Stimulated activated naive CD4-positive, alpha-beta T cell (primary cell): ENCODE results near the gene TPST1.
"Not testable (repeated sequence)": the region's sequence is repeated elsewhere in the genome, so short reads cannot be mapped to it uniquely, and the experiment has no call there.

Experiments
- DNase-seq, 6 experiments: peaks; one replicate each; lab custom pipeline; 2025; lab: John Stamatoyannopoulos, UW

The TPST1 gene

GRCh38 chr7:66283003-66283920 lies 78.1 kb downstream of the TPST1 start:
- no peak for DNase-seq

- DNase-seq = no peak
These were observed 90.9 kb downstream of the TPST1 start for GRCh38 chr7:66296001-66296521.

GRCh38 chr7:66296557-66296956 lies 91.4 kb downstream of the TPST1 start:
- DNase-seq = no peak

- DNase-seq = no peak
These were observed 92.4 kb downstream of the TPST1 start for GRCh38 chr7:66297579-66297978.

GRCh38 chr7:66301249-66301648 lies 96.1 kb downstream of the TPST1 start:
- DNase-seq = no peak

GRCh38 chr7:66301737-66302136 lies 96.6 kb downstream of the TPST1 start:
- DNase-seq = no peak

GRCh38 chr7:66303454-66304155 lies 98.5 kb downstream of the TPST1 start:
- no peak for DNase-seq

GRCh38 chr7:66304536-66304935 lies 99.4 kb downstream of the TPST1 start:
- DNase-seq = no peak

GRCh38 chr7:66306243-66306642 lies 101.1 kb downstream of the TPST1 start:
- no peak for DNase-seq

- DNase-seq = no peak
These were observed 102.6 kb downstream of the TPST1 start for GRCh38 chr7:66307591-66308215.

GRCh38 chr7:66308411-66308810 lies 103.3 kb downstream of the TPST1 start:
- no peak for DNase-seq

GRCh38 chr7:66310620-66311019 lies 105.5 kb downstream of the TPST1 start:
- no peak for DNase-seq

- no peak for DNase-seq
These were observed 108.9 kb downstream of the TPST1 start for GRCh38 chr7:66313886-66314568.

- DNase-seq = no peak
These were observed 110.1 kb downstream of the TPST1 start for GRCh38 chr7:66315192-66315591.

- DNase-seq = no peak
These were observed 114.4 kb downstream of the TPST1 start for GRCh38 chr7:66319407-66319979.

- no peak for DNase-seq
These were observed 116.1 kb downstream of the TPST1 start for GRCh38 chr7:66321283-66321682.

GRCh38 chr7:66323114-66323796 lies 118.1 kb downstream of the TPST1 start:
- no peak for DNase-seq

- DNase-seq = not testable (repeated sequence)
These were observed 119.9 kb downstream of the TPST1 start for GRCh38 chr7:66324985-66325384.

GRCh38 chr7:66326501-66327215 lies 121.5 kb downstream of the TPST1 start:
- DNase-seq = no peak

GRCh38 chr7:66330961-66331360 lies 125.8 kb downstream of the TPST1 start:
- no peak for DNase-seq
